HG03558 (cell line): ENCODE results near the gene TSPAN18.

Source experiments
- ATAC-seq: cut with Tn5 transposase; IDR thresholded peaks from one replicate; pipeline ENCODE4 v1.9.1; 2021; ENCODE audit warnings: moderate number of reproducible peaks; ENCODE audit not compliant: unreplicated experiment; ENCODE audit errors: extremely low read depth

The TSPAN18 gene

GRCh38 chr11:44835938-44836337 lies 109.2 kb downstream of the TSPAN18 start:
- ATAC-seq: no peak

- ATAC-seq: no peak
Observed at GRCh38 chr11:44837661-44838060, 110.9 kb downstream of the TSPAN18 start.

- no peak for ATAC-seq
Observed at GRCh38 chr11:44839458-44840084, 112.8 kb downstream of the TSPAN18 start.

DNA sequence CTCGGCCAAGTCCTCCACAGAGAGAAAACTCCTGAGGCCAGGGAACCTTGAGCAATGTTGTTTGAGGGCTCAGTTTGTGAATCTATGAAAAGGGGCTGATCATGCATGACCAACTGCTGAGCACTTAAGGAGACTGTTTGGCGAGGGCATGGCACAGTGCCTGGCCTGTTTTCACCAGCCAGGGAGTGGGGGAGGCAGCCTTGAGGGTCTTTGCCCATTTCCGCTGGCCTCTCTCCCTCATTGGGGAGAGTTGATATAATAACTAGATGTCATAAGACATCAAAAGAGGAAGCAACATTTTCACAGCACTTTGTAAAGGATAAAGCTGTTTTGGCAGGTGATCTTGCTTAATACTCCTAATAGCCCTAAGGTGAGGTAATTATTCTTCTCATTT lies 113.3 kb downstream of the TSPAN18 start:
- ATAC-seq: no peak

GRCh38 chr11:44840521-44841251 lies 113.9 kb downstream of the TSPAN18 start:
- ATAC-seq: no peak

DNA sequence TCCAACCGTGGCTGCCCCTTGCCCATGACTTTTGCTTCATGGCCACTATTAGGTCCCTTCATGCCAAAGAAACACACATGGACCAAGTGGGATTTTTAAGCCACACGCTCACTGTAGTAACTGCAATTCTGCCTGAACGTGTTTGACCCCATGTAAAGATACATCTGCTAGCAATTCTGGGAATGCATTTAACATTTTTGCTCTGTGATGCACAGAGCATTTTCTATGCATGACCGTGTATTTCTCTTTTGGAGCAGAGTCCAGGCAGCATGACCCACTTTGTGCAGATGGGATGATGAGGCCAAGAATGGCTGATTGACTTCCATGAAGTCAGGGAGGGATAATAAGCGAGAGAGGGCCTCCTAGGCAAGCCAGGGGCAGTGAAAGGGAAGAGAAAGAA lies 115.5 kb downstream of the TSPAN18 start:
- no peak for ATAC-seq

DNA sequence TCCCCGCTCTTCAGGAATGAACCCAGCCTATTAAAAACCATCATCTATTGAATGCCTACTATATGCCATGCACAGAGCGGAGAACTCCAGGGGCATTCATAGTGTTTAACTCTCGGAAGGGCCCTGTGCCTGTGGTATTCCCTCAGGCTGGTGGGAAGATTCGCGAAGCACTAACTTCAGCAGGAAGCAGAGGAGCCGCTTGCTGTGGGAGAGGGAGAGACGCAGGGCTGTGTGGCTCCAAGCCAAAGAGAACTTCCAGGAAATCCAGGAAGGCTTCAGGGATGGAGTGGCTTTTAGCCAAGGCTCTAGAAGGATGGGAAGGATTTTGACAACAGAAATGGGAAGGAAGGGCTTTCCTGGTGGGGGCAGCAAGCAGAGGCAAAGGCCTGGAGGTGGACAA lies 120.1 kb downstream of the TSPAN18 start:
- no peak for ATAC-seq

DNA sequence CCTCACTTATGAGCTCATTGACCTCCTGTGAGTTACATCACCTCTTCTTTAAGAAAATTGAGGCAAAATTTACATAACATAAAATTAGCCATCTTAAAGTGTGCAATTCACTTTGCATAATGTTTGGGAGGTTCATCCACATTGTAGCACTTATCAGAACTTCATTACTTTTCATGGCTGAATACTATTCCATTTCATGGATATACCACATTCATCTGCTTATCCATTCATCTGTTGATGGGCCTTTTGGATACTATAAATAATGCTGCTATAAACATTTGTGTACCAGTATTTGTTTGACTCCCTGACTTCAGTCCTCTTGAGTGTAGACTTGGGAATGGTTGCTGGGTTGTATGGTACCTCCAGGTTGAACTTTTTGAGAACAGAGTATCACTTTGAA lies 120.6 kb downstream of the TSPAN18 start:
- ATAC-seq: no peak

GRCh38 chr11:44848203-44848962 lies 121.6 kb downstream of the TSPAN18 start:
- ATAC-seq: no peak

DNA sequence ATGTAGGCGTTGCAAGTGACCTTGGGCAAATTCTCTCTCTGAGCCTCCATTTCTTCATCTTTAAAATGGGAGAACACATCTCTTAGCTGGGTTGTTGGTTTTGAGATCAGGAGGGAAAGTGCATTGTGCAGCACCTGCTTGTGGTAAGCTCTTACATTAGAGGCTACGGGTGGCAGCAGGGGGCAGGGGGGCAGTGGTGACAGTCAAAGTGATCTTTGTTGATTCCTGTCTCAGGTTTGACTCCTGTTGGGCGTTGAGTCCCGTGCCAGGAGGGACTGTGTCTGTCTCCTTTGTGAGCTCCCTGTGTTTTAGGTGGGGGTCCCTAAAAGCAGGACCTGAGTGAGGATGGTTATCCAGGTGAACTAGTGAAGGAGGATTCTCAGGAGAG lies 122.2 kb downstream of the TSPAN18 start:
- no peak for ATAC-seq

DNA sequence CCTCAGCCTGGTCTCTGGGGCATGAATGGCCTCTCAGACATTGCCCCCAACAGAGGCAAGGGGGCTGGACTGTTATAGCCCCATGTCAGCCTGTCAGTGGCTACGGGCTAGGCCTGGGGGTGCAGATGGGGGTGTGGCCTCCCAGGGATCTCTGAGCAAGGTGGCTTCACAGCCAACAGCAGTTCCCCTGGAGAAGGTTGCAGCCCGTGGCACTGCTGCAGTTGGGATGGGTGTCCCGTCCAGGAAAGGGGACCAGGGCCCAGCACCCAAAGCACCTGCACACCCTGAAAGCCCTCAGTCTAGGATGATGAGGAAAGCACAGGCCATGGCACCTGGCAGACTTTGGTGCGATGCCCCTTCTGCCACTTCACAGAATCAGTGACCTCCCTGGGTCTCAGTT lies 122.7 kb downstream of the TSPAN18 start:
- ATAC-seq: no peak

DNA sequence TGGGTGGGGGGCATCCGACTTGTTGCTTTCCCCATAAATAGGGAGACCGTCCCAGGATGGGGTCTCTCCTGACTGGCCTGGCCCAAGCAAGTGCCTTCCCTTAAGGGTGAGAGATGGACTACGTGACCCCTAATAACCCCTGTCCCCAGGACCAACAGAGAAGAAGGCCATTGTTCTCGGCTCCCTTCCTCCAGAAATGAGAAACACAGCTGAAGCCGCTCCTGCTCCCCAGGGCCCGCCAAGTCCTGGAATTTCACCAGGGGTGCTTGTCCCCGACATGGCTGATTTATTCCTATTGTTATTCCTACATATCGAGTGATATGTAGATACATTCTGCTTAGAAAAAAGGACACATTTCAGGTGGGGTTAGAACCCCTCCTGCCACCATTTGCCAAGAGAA lies 123.2 kb downstream of the TSPAN18 start:
- no peak for ATAC-seq

DNA sequence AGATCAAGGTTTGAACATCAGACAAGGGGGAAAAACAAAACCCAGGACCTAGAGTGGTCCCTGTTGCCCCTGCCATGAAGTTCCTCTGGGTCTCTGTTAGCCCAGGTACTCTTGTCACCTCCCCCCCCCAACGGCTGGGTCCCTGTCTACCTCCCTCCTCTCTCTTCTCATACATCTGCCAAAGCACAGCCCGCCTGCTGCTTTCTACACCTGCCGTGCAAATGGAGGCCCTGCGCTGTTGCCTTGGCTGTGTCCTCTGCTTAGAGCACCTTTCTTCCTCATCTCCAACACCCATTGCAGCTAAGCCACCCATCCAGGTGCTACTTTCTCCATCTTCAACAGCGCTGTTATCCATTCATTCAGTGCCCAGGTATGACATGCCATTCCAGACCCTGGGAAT lies 124.7 kb downstream of the TSPAN18 start:
- ATAC-seq: no peak

DNA sequence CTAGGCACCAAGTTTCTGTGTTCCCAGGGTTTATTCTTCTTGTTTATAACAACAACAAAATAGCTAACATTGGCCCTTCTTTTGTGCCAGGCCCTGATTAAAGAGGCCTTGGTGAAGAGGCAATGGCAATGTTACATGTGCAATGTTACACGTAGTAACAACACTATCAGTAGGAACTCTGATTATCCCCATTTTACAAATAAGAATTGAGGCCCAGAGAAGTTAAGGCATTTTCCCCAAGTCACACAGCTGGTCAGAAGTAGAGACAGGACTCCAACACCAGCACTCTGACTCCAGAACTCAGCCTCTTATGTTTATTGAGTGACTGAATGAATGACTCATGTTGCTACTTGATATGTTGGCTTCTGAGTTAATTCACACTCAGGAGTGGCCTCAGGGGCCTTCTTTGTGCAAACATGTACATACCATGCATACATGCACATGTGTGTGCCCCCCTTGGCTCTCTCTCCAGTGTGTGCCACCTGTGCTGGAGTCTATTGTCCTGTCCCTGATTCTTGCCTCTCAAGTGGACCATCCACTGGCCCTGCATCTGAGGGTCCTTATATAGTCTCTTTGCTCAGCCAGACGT lies 125.5 kb downstream of the TSPAN18 start:
- no peak for ATAC-seq

DNA sequence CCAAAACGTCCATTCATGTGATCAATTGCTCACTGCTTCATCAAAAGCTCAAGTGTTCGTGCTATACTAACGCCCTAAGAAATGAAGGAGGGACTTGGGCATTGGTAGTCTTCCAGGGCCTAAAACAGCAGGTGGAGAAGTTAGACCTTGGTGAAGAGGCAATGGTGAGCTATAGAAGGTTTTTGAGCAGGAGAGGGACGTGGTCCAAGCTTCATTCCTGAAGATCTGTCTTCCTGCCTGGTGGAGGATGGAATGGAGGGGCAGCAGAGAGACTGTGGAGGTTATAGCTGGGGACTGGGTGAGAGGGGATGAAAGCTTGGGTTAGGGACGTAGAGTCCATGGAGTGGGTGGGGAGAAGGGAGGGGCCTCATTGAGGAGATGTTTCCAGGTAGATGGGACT lies 126.2 kb downstream of the TSPAN18 start:
- no peak for ATAC-seq

DNA sequence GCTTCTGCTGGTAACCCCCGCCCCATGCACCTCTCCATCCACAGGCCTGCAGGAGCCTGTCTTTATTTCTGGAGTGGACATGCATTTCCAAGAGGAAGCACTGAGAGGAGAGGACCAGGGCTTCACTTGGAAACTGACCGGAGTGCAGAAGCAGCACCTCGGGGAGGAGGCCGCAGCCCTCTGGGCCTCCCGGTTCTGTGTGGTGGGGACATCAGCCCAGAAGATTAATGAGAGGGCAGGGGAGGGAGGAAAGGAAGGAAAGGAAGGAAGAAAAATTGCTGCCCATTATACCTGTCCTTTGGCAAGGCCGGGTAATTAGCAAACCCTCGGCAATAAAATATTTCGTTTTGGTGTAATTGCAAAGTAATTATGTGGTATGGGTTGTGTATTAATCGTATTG lies 126.9 kb downstream of the TSPAN18 start:
- ATAC-seq: no peak

- no peak for ATAC-seq
Observed at GRCh38 chr11:44854086-44854485, 127.3 kb downstream of the TSPAN18 start.

DNA sequence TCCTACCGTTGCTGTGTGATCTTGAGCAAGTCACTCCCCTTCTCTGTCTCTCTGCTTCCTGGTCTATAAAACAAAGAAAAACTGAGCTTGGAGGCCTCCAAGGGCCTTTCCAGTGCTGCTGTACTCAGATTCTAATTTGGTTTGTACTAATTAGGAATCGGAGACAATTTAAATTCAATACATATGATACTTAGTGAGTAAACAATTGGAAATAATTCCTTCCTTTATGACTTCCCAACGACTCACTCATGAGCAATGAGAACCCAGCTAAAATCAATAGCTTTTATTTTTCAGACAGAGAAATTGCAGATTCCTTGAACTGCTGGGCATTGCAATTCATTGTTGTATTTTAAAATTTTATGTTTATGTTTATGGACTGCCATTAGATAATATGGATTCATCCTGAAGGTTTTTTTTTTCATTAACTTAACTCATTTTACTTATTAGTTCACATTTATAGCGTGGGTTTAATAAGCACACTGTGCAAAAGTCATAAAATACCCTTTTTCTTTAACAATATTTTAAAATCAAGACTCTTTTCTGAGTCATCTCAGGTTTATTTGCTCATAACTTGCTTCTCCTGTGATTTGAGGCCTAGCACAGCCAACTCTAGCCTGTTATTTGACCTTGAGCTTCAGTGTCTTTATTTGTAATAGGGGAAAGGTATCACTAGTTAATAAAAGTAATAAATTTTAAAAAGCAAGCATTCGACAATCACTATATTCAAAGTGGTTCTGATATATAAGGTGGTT lies 128.2 kb downstream of the TSPAN18 start:
- ATAC-seq: no peak

DNA sequence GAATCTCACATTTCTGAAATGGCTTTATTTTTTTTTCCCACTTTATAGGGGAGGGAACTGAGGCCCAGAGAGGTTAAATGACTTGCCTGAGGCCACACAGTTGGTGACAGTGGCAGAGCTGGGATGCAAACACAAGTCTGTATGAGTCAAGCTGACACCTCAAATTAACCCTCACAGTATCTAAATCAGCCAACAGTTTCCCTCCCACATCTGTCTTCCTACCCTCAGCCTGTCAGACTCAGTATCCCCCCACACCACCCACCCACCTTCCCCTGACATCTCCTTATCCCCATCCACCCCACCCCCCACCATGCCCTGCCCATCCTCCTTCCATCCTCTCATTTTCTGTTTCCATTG lies 128.7 kb downstream of the TSPAN18 start:
- ATAC-seq: no peak

DNA sequence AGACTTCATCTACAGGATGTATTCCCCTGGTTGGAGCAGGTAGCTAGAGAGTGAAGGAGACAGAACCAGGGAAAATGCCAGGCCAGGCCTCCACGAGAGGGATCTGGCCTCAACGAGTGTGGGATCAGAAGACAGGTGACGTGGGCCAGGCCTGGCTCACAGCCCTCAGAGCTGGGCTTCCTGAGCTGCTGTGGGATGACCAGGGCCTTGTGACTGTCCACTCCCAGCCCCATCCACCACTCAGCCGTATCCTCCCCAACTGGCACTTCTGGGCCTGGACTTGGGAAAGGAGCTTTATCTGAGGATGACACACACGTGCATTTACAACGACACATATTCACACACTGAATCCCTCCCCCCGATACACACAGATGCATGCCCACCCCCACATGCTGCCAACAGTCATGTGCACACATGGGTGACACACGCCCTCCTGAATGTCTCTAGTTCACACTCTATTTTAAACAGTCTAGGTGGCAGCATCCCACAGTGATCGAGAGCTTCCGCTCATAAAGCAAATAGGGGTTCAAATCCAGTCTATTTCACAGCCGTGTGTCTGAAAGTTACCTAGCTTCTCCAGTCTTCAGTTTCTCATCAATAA lies 130.8 kb downstream of the TSPAN18 start:
- ATAC-seq: no peak
